ENCODE measurements around the gene WDR64.
A peak's percentile ranks its signal among the peaks of the same experiment; 100 is the strongest.

Gene WDR64

GRCh38 chr1:241738284-241739078, 86.4 kb downstream of the WDR64 start:
- no peak for DNase-seq (ENCODE audit: low read depth)

GRCh38 chr1:241742084-241742483, 90.0 kb downstream of the WDR64 start:
- no peak for DNase-seq (ENCODE audit: low read depth)

DNA sequence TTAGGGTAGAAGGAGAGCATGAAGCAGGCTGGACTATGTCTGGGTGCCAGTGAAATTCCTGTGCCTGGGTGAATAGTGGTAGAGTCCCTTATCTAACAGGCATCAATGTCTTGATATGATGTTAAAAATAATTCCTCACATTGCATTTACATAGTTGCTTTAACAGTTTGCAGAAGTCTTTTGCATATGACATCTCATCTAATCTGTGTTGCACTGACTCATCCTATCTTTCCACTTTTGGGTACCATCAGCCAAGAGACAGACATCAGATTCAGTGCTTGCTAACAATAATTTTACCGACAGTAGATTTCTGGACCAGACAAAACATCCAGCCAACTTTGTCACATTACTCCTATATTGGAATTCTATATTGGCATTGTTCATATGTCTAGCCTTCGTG, 92.5 kb downstream of the WDR64 start:
- no peak for DNase-seq (ENCODE audit: low read depth)

- DNase-seq (ENCODE audit: low read depth): no peak
Observed at GRCh38 chr1:241747992-241748391, 95.9 kb downstream of the WDR64 start.

DNA sequence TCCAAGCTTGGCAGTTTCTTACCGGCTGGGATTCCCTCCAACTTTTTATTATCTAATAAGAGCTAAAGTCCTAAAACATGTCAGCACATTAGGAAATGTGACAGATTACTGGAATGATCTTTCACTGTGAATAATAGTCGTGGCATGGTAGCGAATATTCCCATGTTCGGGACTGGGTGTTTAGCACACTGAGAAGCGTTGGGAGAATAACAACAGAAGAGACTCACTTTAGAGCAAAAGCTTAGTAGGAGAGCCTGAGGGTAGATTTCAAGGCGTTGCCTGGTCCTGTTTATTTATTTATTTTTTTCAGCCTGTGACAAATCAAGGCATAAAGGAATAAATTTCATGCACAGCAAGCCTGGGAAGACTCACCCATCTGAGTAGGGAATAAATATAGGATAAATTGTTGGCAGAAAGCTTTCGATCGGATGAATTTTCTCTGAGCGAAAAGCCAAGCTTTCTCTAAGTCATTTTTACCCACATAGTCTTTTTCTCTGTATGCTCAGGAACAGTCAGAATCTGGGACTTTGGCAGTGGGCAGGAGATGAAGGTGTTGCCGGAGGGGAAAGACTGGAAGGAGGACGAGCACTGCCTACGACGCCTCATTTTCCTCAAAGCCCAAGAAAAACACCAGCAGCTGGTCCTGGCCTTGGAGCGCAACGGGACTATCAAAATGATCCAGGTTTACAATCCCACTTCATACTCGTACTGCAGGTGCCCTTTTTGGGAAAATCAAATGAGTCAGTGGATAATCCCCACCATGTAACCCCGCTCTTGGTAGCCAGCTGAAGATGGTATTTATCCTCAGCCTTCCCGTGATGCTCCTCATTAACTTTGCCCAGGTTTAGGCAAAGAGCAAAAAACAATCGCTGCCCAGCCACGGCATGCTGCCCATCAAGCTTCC, 97.2 kb downstream of the WDR64 start:
- DNase-seq (ENCODE audit: low read depth): no peak

GRCh38 chr1:241749945-241750695, 98.0 kb downstream of the WDR64 start:
- DNase-seq (ENCODE audit: low read depth): no peak

GRCh38 chr1:241751524-241751923, 99.4 kb downstream of the WDR64 start:
- no peak for DNase-seq (ENCODE audit: low read depth)

DNA sequence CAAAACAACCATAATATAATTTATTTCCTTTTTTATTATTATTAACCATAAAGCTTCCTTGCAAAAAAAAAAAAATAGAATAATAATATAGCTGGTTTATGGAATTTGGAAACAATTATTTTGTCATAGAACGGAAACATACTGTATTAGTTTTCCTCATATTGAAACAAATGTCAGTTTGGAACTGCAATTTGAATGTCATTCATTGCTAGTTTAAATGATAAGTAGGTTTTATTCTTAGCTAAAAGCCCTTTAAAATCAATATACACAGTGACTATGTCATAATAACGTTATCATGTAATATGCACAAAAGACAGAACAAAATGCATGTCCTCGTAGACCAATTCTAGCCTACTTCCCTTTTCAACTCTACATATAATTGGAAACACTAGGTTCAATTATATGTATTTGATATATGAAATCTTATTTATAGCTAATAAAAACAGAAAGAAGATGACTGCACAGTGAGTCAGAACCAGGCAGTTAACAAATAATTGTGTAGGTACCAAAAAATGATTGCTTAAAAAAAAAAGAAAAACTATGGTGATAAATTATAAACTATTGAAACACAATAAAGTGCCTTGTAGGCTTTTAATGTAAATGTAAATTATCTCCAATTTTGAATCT, 110.7 kb downstream of the WDR64 start:
- DNase-seq (ENCODE audit: low read depth): no peak

DNA sequence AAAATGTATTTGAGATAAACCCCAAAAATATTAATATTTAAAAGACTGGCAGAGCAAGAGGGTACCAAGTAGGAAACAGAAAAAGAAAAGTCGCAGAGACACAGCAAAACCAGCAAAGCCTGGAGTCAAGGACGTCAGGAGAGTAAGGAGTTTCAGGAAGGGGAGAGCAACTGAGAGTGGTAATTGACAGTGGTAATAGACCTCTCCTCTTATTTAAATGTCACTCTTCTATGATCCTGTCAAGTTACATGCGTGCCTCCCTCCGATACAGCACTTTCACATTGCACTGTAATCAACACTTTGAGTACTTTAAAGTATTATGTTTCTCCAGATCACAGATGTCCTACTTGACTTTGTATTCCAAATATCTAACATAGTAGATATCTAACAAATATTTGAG, 113.3 kb downstream of the WDR64 start:
- DNase-seq (ENCODE audit: low read depth): no peak

GRCh38 chr1:241767737-241768136, 115.7 kb downstream of the WDR64 start:
- DNase-seq (ENCODE audit: low read depth): no peak

- DNase-seq (ENCODE audit: low read depth): no peak
Observed at GRCh38 chr1:241770115-241770514, 118.0 kb downstream of the WDR64 start.

DNA sequence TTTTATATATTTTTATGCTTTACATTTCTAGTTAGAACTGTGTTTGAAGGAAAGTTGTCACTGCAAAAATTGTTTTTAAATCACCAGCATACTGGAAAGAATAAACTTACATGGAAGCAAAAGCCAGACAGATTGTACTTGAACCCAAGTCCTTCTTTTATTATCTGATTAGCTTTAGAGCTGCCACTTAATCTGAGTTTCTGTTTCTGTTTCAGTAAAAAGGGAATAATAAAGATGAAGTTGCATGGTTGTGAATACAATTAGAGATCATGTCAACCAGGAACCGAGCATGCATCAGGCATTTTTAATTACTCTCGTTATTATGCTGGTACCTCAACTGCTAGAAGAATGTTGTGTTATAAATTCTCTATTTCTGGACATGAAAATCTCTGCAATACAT, 119.0 kb downstream of the WDR64 start:
- DNase-seq (ENCODE audit: low read depth): no peak

DNA sequence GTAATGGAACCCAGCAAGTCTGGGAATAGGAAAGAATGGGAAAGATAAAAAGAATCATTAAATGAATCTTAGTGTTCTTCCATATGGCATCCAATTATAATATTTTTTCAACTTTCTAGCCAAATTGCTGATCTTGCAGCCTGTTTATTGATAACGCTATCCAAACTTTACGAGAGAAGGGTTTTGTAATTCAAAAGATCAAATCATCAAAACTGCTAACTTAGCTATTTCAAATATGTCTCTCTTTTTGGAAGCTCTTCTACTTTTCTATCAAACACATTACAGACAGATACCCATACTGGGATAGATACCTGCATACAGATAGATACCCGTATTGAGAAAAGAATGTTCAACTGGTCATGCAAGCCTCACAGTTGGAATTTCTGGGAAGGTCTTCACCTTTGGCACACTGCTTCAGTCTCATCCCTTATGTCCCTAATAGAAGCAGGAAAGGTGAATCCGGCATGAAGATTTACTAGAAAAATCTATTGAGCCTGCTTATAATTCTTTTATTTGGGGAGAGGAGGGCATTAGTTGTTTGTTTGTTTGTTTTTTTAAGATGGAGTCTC, 120.9 kb downstream of the WDR64 start:
- DNase-seq (ENCODE audit: low read depth): no peak

DNA sequence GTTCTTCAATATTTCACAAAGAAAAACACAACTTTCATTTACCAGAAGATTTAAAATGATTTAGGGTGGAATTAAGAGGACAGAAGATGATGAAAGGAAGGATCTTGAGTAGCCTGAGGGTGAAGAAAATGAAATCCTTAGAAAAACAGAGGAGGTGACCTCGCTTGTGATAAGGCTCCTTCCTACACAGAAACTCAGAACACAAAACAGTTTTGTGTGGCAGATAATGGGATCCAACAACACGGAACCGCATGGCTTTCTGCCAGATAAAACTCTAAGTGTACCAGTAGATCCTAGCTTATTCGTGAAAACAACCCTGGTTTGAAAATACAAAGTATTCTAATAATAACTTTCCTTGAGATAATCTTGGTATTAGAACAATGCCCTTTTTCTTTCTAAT, 121.9 kb downstream of the WDR64 start:
- DNase-seq (ENCODE audit: low read depth): no peak

GRCh38 chr1:241775021-241775420, 122.9 kb downstream of the WDR64 start:
- no peak for DNase-seq (ENCODE audit: low read depth)

DNA sequence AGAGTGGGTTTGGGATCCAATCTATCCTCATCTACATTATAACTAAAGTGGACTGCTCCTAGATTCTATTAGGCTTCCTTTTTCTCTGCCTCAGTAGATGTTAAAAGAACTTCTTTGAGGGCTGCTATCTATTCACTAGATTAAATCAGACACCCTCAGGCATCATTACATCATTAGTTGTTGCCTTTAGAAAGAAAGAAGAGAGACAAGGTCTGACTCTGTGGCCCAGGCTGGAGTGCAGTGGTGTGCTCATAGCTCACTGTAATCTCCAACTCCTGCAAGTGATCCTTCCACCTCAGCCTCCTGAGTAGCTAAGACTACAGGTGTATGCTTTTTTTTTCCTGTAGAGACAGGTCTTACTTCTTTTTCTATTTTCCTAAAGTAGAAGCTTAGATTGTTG, 124.8 kb downstream of the WDR64 start:
- DNase-seq (ENCODE audit: low read depth): no peak

DNA sequence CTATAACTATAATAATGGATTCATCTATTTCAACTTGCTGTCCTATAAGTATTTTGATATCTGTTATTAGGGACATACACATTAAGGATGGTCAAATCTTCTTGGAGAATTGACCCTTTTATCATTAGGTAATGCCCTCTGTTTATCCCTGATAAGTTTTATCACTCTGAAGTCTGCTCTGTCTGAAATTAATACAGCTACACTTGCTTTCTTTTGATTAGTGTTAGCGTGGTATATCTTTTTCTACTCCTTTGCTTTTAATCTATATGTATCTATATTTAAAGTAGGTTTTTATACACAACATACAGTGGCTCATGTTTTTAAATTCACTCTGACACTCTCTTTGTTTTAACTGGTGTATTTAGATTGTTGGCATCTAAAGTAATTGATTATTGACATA, 126.0 kb downstream of the WDR64 start:
- no peak for DNase-seq (ENCODE audit: low read depth)

DNA sequence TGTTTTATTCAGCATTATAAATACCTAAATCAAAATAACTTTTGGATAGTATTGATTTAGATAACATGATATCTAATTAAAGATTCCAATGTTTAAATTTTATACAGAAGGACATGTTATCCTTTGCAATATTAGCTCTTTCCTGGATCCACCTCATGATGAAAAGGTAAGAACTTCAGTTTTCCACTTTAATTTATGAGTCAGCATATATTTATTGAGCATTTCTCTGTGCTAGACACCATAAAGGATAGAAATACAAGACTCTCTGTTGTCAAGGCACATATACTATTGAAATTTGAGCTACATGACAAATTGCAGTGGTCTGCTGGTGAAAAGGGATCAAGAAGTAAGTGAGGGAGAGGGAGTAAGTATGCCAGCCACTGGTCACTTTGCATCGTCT, 127.8 kb downstream of the WDR64 start:
- DNase-seq (ENCODE audit: low read depth): no peak

DNA sequence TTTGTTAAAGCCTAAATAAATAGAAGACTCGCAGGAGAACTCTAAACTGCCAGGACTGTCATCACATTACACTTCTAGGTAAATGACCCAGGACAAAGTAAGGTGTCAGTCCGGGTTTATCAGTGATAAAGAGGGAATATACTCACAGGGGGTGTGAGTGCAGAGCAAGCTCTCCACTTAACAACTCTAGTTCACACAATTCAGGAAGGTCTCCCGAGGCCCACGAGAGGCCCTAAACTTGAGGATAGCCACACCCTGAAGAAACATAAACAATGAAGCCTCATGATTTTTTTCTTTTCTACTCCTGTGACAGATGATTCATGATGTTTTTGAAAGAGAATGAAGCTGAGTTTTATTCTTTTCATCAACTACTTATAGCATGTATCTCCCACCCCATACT, 130.3 kb downstream of the WDR64 start:
- DNase-seq (ENCODE audit: low read depth): no peak

- DNase-seq (ENCODE audit: low read depth): no peak
Observed at GRCh38 chr1:241787691-241788090, 135.6 kb downstream of the WDR64 start.

DNA sequence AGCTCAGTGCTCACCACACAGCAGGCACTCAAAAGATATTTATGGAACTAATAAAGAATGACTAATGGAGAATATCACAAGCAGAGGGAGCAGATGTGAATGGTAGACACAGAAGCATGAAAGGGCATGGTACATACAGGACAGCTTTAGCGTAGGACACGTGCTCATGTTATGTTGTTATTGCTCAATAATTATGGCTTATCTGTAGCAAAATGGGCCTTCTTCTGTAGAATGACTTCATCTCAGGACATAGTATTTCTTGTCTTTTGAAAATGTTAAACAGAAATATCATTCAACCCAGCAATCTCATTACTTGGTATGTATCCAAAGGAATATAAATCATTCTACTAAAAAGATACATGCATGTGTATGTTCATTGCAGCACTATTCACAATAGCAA, 137.0 kb downstream of the WDR64 start:
- DNase-seq (ENCODE audit: low read depth): no peak

DNA sequence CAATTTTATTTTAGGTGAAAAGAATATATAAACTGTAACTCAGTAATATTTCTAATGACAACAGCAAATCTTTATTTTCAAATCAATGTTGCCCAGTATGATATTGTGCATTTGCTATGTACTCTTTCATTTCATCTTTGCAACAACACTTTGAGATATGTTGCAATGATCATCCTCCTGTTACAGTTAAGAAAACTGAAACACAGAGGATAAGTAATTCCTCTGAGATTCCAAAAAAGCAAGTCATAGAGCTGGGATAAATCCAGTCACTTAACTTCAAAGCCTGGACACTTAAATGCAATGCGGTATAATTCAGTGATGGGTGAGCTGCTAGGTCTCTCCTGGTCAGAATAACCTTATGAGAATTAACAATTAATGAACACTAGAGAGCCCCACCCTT, 147.3 kb downstream of the WDR64 start:
- peak; percentile 18 for DNase-seq (ENCODE audit: low read depth)

Data from HS-5 (cell line).